GM21367 (cell line): ENCODE measurements around the gene LMBR1.

Source experiments
- ATAC-seq: cut with Tn5 transposase; IDR thresholded peaks from one replicate; pipeline ENCODE4 v1.9.1; 2021; ENCODE audit not compliant: unreplicated experiment

Gene LMBR1

GRCh38 chr7:156764766-156765165 is 128.2 kb downstream of the LMBR1 start:
- ATAC-seq = no peak

- no peak for ATAC-seq
Measured at GRCh38 chr7:156764016-156764669, 128.8 kb downstream of the LMBR1 start.

GRCh38 chr7:156759579-156760202 is 133.3 kb downstream of the LMBR1 start:
- no peak for ATAC-seq

GRCh38 chr7:156759143-156759542 is 133.8 kb downstream of the LMBR1 start:
- no peak for ATAC-seq

- ATAC-seq = no peak
Measured at GRCh38 chr7:156754201-156754600, 138.8 kb downstream of the LMBR1 start.

GRCh38 chr7:156753630-156754029 is 139.4 kb downstream of the LMBR1 start:
- no peak for ATAC-seq

- no peak for ATAC-seq
Measured at GRCh38 chr7:156753229-156753560, 139.8 kb downstream of the LMBR1 start.

GRCh38 chr7:156752367-156753228 is 140.4 kb downstream of the LMBR1 start:
- ATAC-seq = no peak

- no peak for ATAC-seq
Measured at GRCh38 chr7:156751319-156751718, 141.7 kb downstream of the LMBR1 start.

- no peak for ATAC-seq
Measured at GRCh38 chr7:156747718-156748117, 145.3 kb downstream of the LMBR1 start.

GRCh38 chr7:156746891-156747290 is 146.1 kb downstream of the LMBR1 start:
- no peak for ATAC-seq

- ATAC-seq = no peak
Measured at GRCh38 chr7:156739596-156739995, 153.4 kb downstream of the LMBR1 start.

GRCh38 chr7:156735851-156736250 is 157.1 kb downstream of the LMBR1 start:
- ATAC-seq = no peak

- no peak for ATAC-seq
Measured at GRCh38 chr7:156733638-156734037, 159.3 kb downstream of the LMBR1 start.

GRCh38 chr7:156732091-156732625 is 160.8 kb downstream of the LMBR1 start:
- no peak for ATAC-seq

GRCh38 chr7:156731651-156732050 is 161.3 kb downstream of the LMBR1 start:
- no peak for ATAC-seq

GRCh38 chr7:156725936-156726335 is 167.0 kb downstream of the LMBR1 start:
- ATAC-seq = no peak

- no peak for ATAC-seq
Measured at GRCh38 chr7:156725073-156725472, 167.9 kb downstream of the LMBR1 start.

- ATAC-seq = no peak
Measured at GRCh38 chr7:156722043-156722826, 170.7 kb downstream of the LMBR1 start.

GRCh38 chr7:156703773-156704482 is 189.1 kb downstream of the LMBR1 start:
- no peak for ATAC-seq
